H1 (cell line): Measurements from ENCODE around the gene PSD2. TPM values are rescaled to one million over a fixed set of nuclear protein-coding genes. Genes with fewer than 3 reads are reported as not detected.
A peak's percentile ranks its signal among the peaks of the same experiment; 100 is the strongest.

ENCODE experiments used
- CTCF ChIA-PET: fragments of 300-600 bp; sonication (Branson Sonifier 250); formaldehyde crosslinking; loops from one replicate; lab custom pipeline; 2021; ENCODE audit not compliant: partially characterized antibody; lab: Charles Lee
- POLR2A ChIA-PET: fragments of 300-600 bp; sonication (Branson Sonifier 250); formaldehyde crosslinking; loops from one replicate; lab custom pipeline; 2021; ENCODE audit warnings: inconsistent platforms; ENCODE audit not compliant: partially characterized antibody; lab: Charles Lee
- DNase-seq, 2 experiments: peaks; one replicate each; pipeline versions ENCODE4 v3.0.0 to v3.0.0-alpha.2; 2010 to 2022; ENCODE audit warnings: low spot score in 2 of 2, low read depth in 1 of 2, mixed read lengths in 1 of 2
- FAIRE-seq: peaks from 2 replicates; lab custom pipeline; 2011; peaks lifted over from hg19 to GRCh38; lab: Jason Lieb, UNC
- H2AFZ ChIP-seq: 2 replicates; pipeline ENCODE4 v1.8.1; 2012; ENCODE audit warnings: low read length, inconsistent platforms
- H2AK5ac ChIP-seq: 2 replicates; pipeline ENCODE4 v1.6.1; 2013; ENCODE audit warnings: low read depth, low read length
- H2BK120ac ChIP-seq: replicated peaks from 2 replicates; pipeline ENCODE3; 2013; ENCODE audit warnings: low read depth, low read length, inconsistent platforms
- H2BK12ac ChIP-seq: 2 replicates; pipeline ENCODE4 v1.6.1; 2013; ENCODE audit warnings: low read depth, low read length
- H2BK15ac ChIP-seq: 2 replicates; pipeline ENCODE4 v1.6.1; 2013; ENCODE audit warnings: low read length
- H2BK20ac ChIP-seq: 2 replicates; pipeline ENCODE4 v1.6.1; 2013; ENCODE audit warnings: low read length
- H2BK5ac ChIP-seq: 2 replicates; pipeline ENCODE4 v1.6.1; 2013; ENCODE audit warnings: low read depth, low read length
- H3K14ac ChIP-seq: 2 replicates; pipeline ENCODE4 v1.6.1; 2013; ENCODE audit warnings: inconsistent platforms; ENCODE audit not compliant: insufficient read length
- H3K18ac ChIP-seq: 2 replicates; pipeline ENCODE4 v1.6.1; 2013; ENCODE audit warnings: low read length; ENCODE audit errors: extremely low read depth
- H3K23ac ChIP-seq: 2 replicates; pipeline ENCODE4 v1.6.1; 2013; ENCODE audit warnings: inconsistent platforms; ENCODE audit not compliant: insufficient read length
- H3K23me2 ChIP-seq: 2 replicates; pipeline ENCODE4 v1.6.1; 2013; ENCODE audit warnings: low read depth, low read length
- H3K27ac ChIP-seq: 2 replicates; pipeline ENCODE4 v1.6.1; 2011; ENCODE audit warnings: low read depth, low read length, inconsistent platforms
- H3K27me3 ChIP-seq, 4 experiments: replicated peaks in 1 of 4; 1 replicate in 1 of 4; 2 replicates in 3 of 4; pipeline versions ENCODE4 v1.6.1 to v1.8.1; 2011 to 2013; ENCODE audit warnings: low read length in 3 of 4, mild to moderate bottlenecking in 3 of 4, inconsistent platforms in 2 of 4, mixed read lengths in 2 of 4, moderate library complexity in 1 of 4; ENCODE audit not compliant: control insufficient read depth in 3 of 4, insufficient read depth in 3 of 4; ENCODE audit errors: extremely low read depth in 1 of 4
- H3K36me3 ChIP-seq, 4 experiments: 2 replicates each; pipeline versions ENCODE4 v1.6.1 to v1.8.1; 2011 to 2013; ENCODE audit warnings: mild to moderate bottlenecking in 4 of 4, low read length in 3 of 4, moderate library complexity in 2 of 4, control low read depth in 1 of 4, inconsistent platforms in 1 of 4; ENCODE audit not compliant: insufficient read depth in 4 of 4, control insufficient read depth in 2 of 4
- H3K4ac ChIP-seq: replicated peaks from 2 replicates; pipeline ENCODE3; 2013; ENCODE audit warnings: low read length, low read depth, mixed read lengths, inconsistent platforms; ENCODE audit not compliant: insufficient read length
- H3K4me1 ChIP-seq, 4 experiments: replicated peaks in 1 of 4; 1 replicate in 1 of 4; 2 replicates in 3 of 4; pipeline versions ENCODE4 v1.6.1 to v1.8.1; 2011 to 2013; ENCODE audit warnings: low read length in 3 of 4, inconsistent platforms in 2 of 4, mixed read lengths in 1 of 4; ENCODE audit not compliant: insufficient read depth in 4 of 4, control insufficient read depth in 3 of 4
- H3K4me2 ChIP-seq, 2 experiments: 2 replicates each; pipeline versions ENCODE4 v1.6.1 to v1.8.1; 2011 to 2013; ENCODE audit warnings: low read depth in 2 of 2, low read length in 2 of 2, control low read depth in 1 of 2, inconsistent platforms in 1 of 2, mild to moderate bottlenecking in 1 of 2; ENCODE audit not compliant: insufficient read depth in 1 of 2
- H3K4me3 ChIP-seq, 4 experiments: fragments of 200-600, 300-600 bp in 1 of 4; sonication (generic), shearing (Covaris generic), sonication (Bioruptor Twin) in 1 of 4; 2 replicates each; pipeline versions ENCODE4 v1.5.1 to v1.8.1; 2011 to 2016; ENCODE audit warnings: low read length in 4 of 4, low read depth in 3 of 4, control low read depth in 2 of 4, inconsistent platforms in 2 of 4, mild to moderate bottlenecking in 2 of 4, mixed read lengths in 1 of 4, moderate library complexity in 1 of 4; ENCODE audit not compliant: insufficient read depth in 2 of 4; ENCODE audit errors: extremely low read depth in 1 of 4
- H3K56ac ChIP-seq: replicated peaks from 2 replicates; pipeline ENCODE3; 2013; ENCODE audit warnings: low read depth, mild to moderate bottlenecking, mixed read lengths, low read length, inconsistent platforms; ENCODE audit not compliant: insufficient read length
- H3K79me1 ChIP-seq: 2 replicates; pipeline ENCODE4 v1.6.1; 2013; ENCODE audit warnings: low read depth, low read length, control low read depth
- H3K79me2 ChIP-seq, 2 experiments: 2 replicates each; pipeline versions ENCODE4 v1.6.1 to v1.8.1; 2012 to 2013; ENCODE audit warnings: low read length in 2 of 2, mild to moderate bottlenecking in 2 of 2, inconsistent platforms in 1 of 2; ENCODE audit not compliant: insufficient read depth in 2 of 2, control insufficient read depth in 1 of 2
- H3K9ac ChIP-seq, 4 experiments: replicated peaks in 1 of 4; 1 replicate in 1 of 4; 2 replicates in 3 of 4; pipeline versions ENCODE4 v1.6.1 to v1.8.1; 2011 to 2013; ENCODE audit warnings: low read depth in 3 of 4, low read length in 3 of 4, control low read depth in 2 of 4, mild to moderate bottlenecking in 2 of 4, moderate library complexity in 2 of 4, inconsistent platforms in 1 of 4; ENCODE audit errors: extremely low read depth in 1 of 4
- H3K9me3 ChIP-seq, 2 experiments: 2 replicates each; pipeline versions ENCODE4 v1.6.1 to v1.8.1; 2012 to 2013; ENCODE audit warnings: mild to moderate bottlenecking in 2 of 2, moderate library complexity in 2 of 2, control low read depth in 1 of 2, inconsistent platforms in 1 of 2, low read depth in 1 of 2, low read length in 1 of 2, mixed read lengths in 1 of 2; ENCODE audit not compliant: insufficient read depth in 2 of 2
- H4K20me1 ChIP-seq, 2 experiments: replicated peaks in 1 of 2; 2 replicates each; pipeline versions ENCODE3 to v1.8.1; 2011 to 2013; ENCODE audit warnings: inconsistent platforms in 2 of 2, low read length in 2 of 2, mild to moderate bottlenecking in 1 of 2; ENCODE audit not compliant: insufficient read depth in 2 of 2, control insufficient read depth in 1 of 2
- H4K5ac ChIP-seq: 2 replicates; pipeline ENCODE4 v1.6.1; 2013; ENCODE audit warnings: low read length, low read depth, mixed read lengths, inconsistent platforms; ENCODE audit not compliant: insufficient read length
- H4K8ac ChIP-seq: 2 replicates; pipeline ENCODE4 v1.8.0; 2013; ENCODE audit warnings: mild to moderate bottlenecking, moderate library complexity, low read length, inconsistent platforms; ENCODE audit not compliant: insufficient read depth; ENCODE audit errors: extremely low read depth
- H4K91ac ChIP-seq: replicated peaks from 2 replicates; pipeline ENCODE3; 2013; ENCODE audit warnings: low read length, mixed read lengths, inconsistent platforms; ENCODE audit not compliant: insufficient read length
- CTCF ChIP-seq, 3 experiments: IDR thresholded peaks; 1 replicate in 2 of 3; 2 replicates in 1 of 3; pipeline versions ENCODE4 v1.5.1 to v1.6.1; 2011; ENCODE audit warnings: low read length in 3 of 3, mild to moderate bottlenecking in 3 of 3, inconsistent platforms in 2 of 3, low read depth in 1 of 3, moderate library complexity in 1 of 3; ENCODE audit not compliant: insufficient read depth in 1 of 3; ENCODE audit errors: control extremely low read depth in 1 of 3
- RAD21 ChIP-seq, 2 experiments: IDR thresholded peaks in 1 of 2; conservative IDR thresholded peaks in 1 of 2; 2 replicates each; pipeline ENCODE4 v1.6.1; 2011; ENCODE audit warnings: low read depth in 2 of 2, low read length in 2 of 2, improper control_type of control experiment in 1 of 2, inconsistent platforms in 1 of 2, mild to moderate bottlenecking in 1 of 2, moderate library complexity in 1 of 2
- RNF2 ChIP-seq: fragments of 200-900, 300-1000 bp; sonication (generic); IDR thresholded peaks from 2 replicates; pipeline ENCODE4 v1.7.1; 2016; ENCODE audit warnings: borderline replicate concordance, low read depth, mild to moderate bottlenecking, antibody characterized with exemption, low read length; ENCODE audit not compliant: poor library complexity, severe bottlenecking; ENCODE audit errors: missing control alignments
- YY1 ChIP-seq: IDR thresholded peaks from 2 replicates; pipeline ENCODE4 v1.6.1; 2011; ENCODE audit warnings: low read depth, mild to moderate bottlenecking, low read length
- WGBS, 2 experiments: shearing (Covaris generic) in 1 of 2; methylation state at CpG; one replicate each; pipeline versions ENCODE4 v1.1.6 to v1.1.7; 2013 to 2015; ENCODE audit warnings: low lambda C conversion rate in 2 of 2, mixed read lengths in 2 of 2, inconsistent platforms in 1 of 2, low coverage in 1 of 2, missing lambda C conversion rate in 1 of 2; ENCODE audit not compliant: insufficient replicate concordance in 2 of 2, insufficient coverage in 1 of 2, insufficient read length in 1 of 2; ENCODE audit errors: extremely low coverage in 1 of 2, missing lambda C conversion rate in 1 of 2; 5-methylcytosine and 5-hydroxymethylcytosine counted together
- polyA plus RNA-seq, 7 experiments: library from polyadenylated mRNA; depleted of rRNA in 3 of 7; stranded (reverse) in 5 of 7; unstranded in 2 of 7; fragments of >200 nt in 5 of 7; fragments of 200-250 nt in 2 of 7; gene quantifications; 1 replicate in 5 of 7; 2 replicates in 1 of 7; 4 replicates in 1 of 7; pipeline versions ENCODE4 v1.2.1 to v1.2.3, GENCODE V29; 2011 to 2013; ENCODE audit warnings: missing spikeins in 2 of 7, mixed read lengths in 2 of 7
- total RNA-seq: library from RNA; stranded (reverse); fragmentation: NEBNext Ultra II Directional; extraction: Animal tissue kit (Norgen Biotek cat#: 25700); gene quantifications from 2 replicates; pipeline ENCODE4 v1.2.1, GENCODE V29; 2021

Gene PSD2
- total and polyA plus RNA-seq, 2 of the 8 experiments (the other 6 are each of a cell fraction or from before 2014, with no cell fraction given), result 0.06 to 0.14 TPM

- no peak overlapping the region for H2AK5ac ChIP-seq
- CTCF ChIA-PET, result interaction anchor here (0.6 to 13.2 kb wide), 39 partner anchors 8 to 367 kb away, joined by 3 to 173 read pairs (median 5); no protein-coding TSS in a partner anchor
- FAIRE-seq (peak; percentile 73), DNase-seq (peak in 1 of 2 experiments; percentile 89)
- WGBS, 2 experiments, result 28% methylated on average over 4 of the region's 5 CpGs; no CpG with 5 or more reads in 1 of the 2 experiments
- H2BK120ac ChIP-seq, result no peak overlapping the region
- H3K56ac ChIP-seq, result no peak overlapping the region
- no peaks in the 10 kb centered on the region for H3K9me3 ChIP-seq
- H4K20me1 ChIP-seq, result no peaks in the 10 kb centered on the region
- no peak for TF ChIP-seq RNF2
- peak; percentile 90 for TF ChIP-seq YY1
- peak; percentile 72 to 89 (median 84) for TF ChIP-seq CTCF (IDR thresholded peaks at IDR 0.05; ENCODE audit: control extremely low read depth in 1 of 3, insufficient read depth in 1 of 3, low read depth in 1 of 3, low read length in 3 of 3)
- TF ChIP-seq RAD21 (IDR thresholded peaks at IDR 0.05 in 1 of 2, conservative IDR thresholded peaks at IDR 0.05 in 1 of 2; ENCODE audit: low read depth in 2 of 2, low read length in 2 of 2), result peak; percentile 79 to 86
- no peaks in the 10 kb centered on the region for H3K79me1 ChIP-seq
- H3K4ac ChIP-seq, result no peak overlapping the region
- H3K27me3 ChIP-seq, result no peaks in the 10 kb centered on the region
- no peak overlapping the region for H2BK20ac ChIP-seq
- POLR2A ChIA-PET, result no interaction called here
- H2BK5ac ChIP-seq, result no peak overlapping the region
- no peak overlapping the region for H4K8ac ChIP-seq
- no peak overlapping the region for H4K91ac ChIP-seq
- H3K23ac ChIP-seq, result no peak overlapping the region
- H3K4me3 ChIP-seq, result no peak overlapping the region
- H2BK15ac ChIP-seq, result no peak overlapping the region
- H3K27ac ChIP-seq, result no peak overlapping the region
- H3K36me3 ChIP-seq, result no peaks in the 10 kb centered on the region
- no peak overlapping the region for H4K5ac ChIP-seq
- H3K4me1 ChIP-seq, result no peaks in the 10 kb centered on the region
- no peak overlapping the region for H3K9ac ChIP-seq
- no peak overlapping the region for H3K18ac ChIP-seq
- no peaks in the 10 kb centered on the region; the same call in 1 of the 2 replicates for H3K23me2 ChIP-seq
- H2AFZ ChIP-seq, result no peak overlapping the region
- H3K4me2 ChIP-seq, result no peak overlapping the region
- no peak overlapping the region for H2BK12ac ChIP-seq
- no peak overlapping the region for H3K14ac ChIP-seq
- no peaks in the 10 kb centered on the region for H3K79me2 ChIP-seq
Measured at GRCh38 chr5:139863855-139864558, 68.4 kb downstream of the PSD2 start.
